HEK293 (cell line): ENCODE measurements around the gene DYNLT4.
"Not testable (repeated sequence)": the region's sequence is repeated elsewhere in the genome, so short reads cannot be mapped to it uniquely, and the experiment has no call there.

Experiments
- CTCF ChIA-PET: fragments of 350-600 bp; formaldehyde crosslinking; extraction: SDS; loops from one replicate; lab custom pipeline; 2021; ENCODE audit warnings: antibody characterized with exemption; lab: Yijun Ruan, JAX
- POLR2A ChIA-PET: fragments of 300-600 bp; formaldehyde crosslinking; extraction: SDS; loops from one replicate; lab custom pipeline; 2020; ENCODE audit warnings: antibody characterized with exemption, inconsistent platforms; lab: Yijun Ruan, JAX
- H3K27ac ChIP-seq: fragments of 200-500 bp; sonication (Bioruptor generic); 2 replicates; pipeline ENCODE4 v1.5.1; 2014; ENCODE audit warnings: low read depth, low read length, control low read depth, inconsistent platforms; ENCODE audit errors: extremely low read depth
- H3K36me3 ChIP-seq, 2 experiments: fragments of 200-500 bp in 1 of 2; sonication (Bioruptor generic) in 1 of 2; 1 replicate in 1 of 2; 2 replicates in 1 of 2; pipeline ENCODE4 v1.5.1; 2014 to 2017; ENCODE audit warnings: inconsistent platforms in 2 of 2, low read length in 2 of 2; ENCODE audit not compliant: control insufficient read depth in 2 of 2, insufficient read depth in 1 of 2
- H3K4me1 ChIP-seq: fragments of 200-500 bp; sonication (Bioruptor generic); 2 replicates; pipeline ENCODE4 v1.5.1; 2014; ENCODE audit warnings: mild to moderate bottlenecking, low read length, inconsistent platforms; ENCODE audit not compliant: control insufficient read depth, insufficient read depth
- H3K4me3 ChIP-seq: 2 replicates; pipeline ENCODE4 v1.5.1; 2011; ENCODE audit warnings: low read depth, mild to moderate bottlenecking, control low read depth, low read length, moderate library complexity
- H3K9me3 ChIP-seq: fragments of 200-500 bp; sonication (Bioruptor generic); 2 replicates; pipeline ENCODE4 v1.5.1; 2014; ENCODE audit warnings: low read depth, low read length, inconsistent platforms; ENCODE audit not compliant: control insufficient read depth, insufficient read depth
- BCL11B ChIP-seq: fragments of 450-650 bp; formaldehyde crosslinking; IDR thresholded peaks from 2 replicates; pipeline ENCODE4 v1.5.1; 2016; ENCODE audit warnings: low read depth, missing biosample characterization, missing genetic modification characterization
- RBAK ChIP-seq: fragments of 450-650 bp; formaldehyde crosslinking; IDR thresholded peaks from 2 replicates; pipeline ENCODE4 v1.5.1; 2016; ENCODE audit warnings: missing biosample characterization, missing genetic modification characterization
- YY1 ChIP-seq: fragments of 450-650 bp; formaldehyde crosslinking; IDR thresholded peaks from 2 replicates; pipeline ENCODE4 v1.5.1; 2018; ENCODE audit warnings: missing biosample characterization, missing genetic modification characterization
- ZNF121 ChIP-seq: fragments of 450-650 bp; formaldehyde crosslinking; IDR thresholded peaks from 2 replicates; pipeline ENCODE4 v1.5.1; 2016; ENCODE audit warnings: missing biosample characterization, missing genetic modification characterization
- ZNF302 ChIP-seq: fragments of 450-650 bp; formaldehyde crosslinking; IDR thresholded peaks from 2 replicates; pipeline ENCODE4 v1.5.1; 2016; ENCODE audit warnings: missing biosample characterization, missing genetic modification characterization, low read depth
- ZNF311 ChIP-seq: fragments of 450-650 bp; formaldehyde crosslinking; IDR thresholded peaks from 2 replicates; pipeline ENCODE4 v1.5.1; 2017; ENCODE audit warnings: missing biosample characterization, missing genetic modification characterization, borderline replicate concordance
- ZNF350 ChIP-seq: fragments of 450-650 bp; formaldehyde crosslinking; IDR thresholded peaks from 2 replicates; pipeline ENCODE4 v1.5.0; 2017; ENCODE audit warnings: missing biosample characterization, mild to moderate bottlenecking, missing genetic modification characterization
- ZNF423 ChIP-seq: fragments of 450-650 bp; formaldehyde crosslinking; IDR thresholded peaks from 2 replicates; pipeline ENCODE4 v1.5.1; 2016; ENCODE audit warnings: missing biosample characterization, missing genetic modification characterization
- ZNF585B ChIP-seq: fragments of 450-650 bp; formaldehyde crosslinking; IDR thresholded peaks from 2 replicates; pipeline ENCODE4 v1.5.1; 2016; ENCODE audit warnings: missing biosample characterization, missing genetic modification characterization
- ZNF626 ChIP-seq: fragments of 450-650 bp; sonication (Bioruptor Pico); formaldehyde crosslinking; IDR thresholded peaks from 2 replicates; pipeline ENCODE4 v1.5.1; 2018; ENCODE audit warnings: missing biosample characterization, missing genetic modification characterization, inconsistent platforms
- ZNF76 ChIP-seq: fragments of 450-650 bp; formaldehyde crosslinking; IDR thresholded peaks from 2 replicates; pipeline ENCODE4; 2016; ENCODE audit warnings: low read depth, missing biosample characterization, missing genetic modification characterization, borderline replicate concordance
- ZSCAN4 ChIP-seq: fragments of 450-650 bp; formaldehyde crosslinking; IDR thresholded peaks from 2 replicates; pipeline ENCODE4 v1.5.1; 2017; ENCODE audit warnings: missing biosample characterization, missing genetic modification characterization
- TF ChIP-seq, protein P1 (sequence below): fragments of 450-650 bp; formaldehyde crosslinking; IDR thresholded peaks from 2 replicates; pipeline ENCODE4 v1.5.1; 2016; ENCODE audit warnings: missing biosample characterization, missing genetic modification characterization
- TF ChIP-seq, protein P2 (sequence below): fragments of 450-650 bp; formaldehyde crosslinking; IDR thresholded peaks from 2 replicates; pipeline ENCODE4 v1.5.1; 2017; ENCODE audit warnings: missing biosample characterization, missing genetic modification characterization

The DYNLT4 gene

GRCh38 chr1:44826375-44827196 is 19.4 kb upstream of the DYNLT4 start (continued):
- TF ChIP-seq ZNF302 (tag by site-specific recombination), result no peak

- POLR2A ChIA-PET, result interaction anchor here (0.6 kb wide), 1 partner anchor 18 kb away, joined by 3 read pairs; no protein-coding TSS in a partner anchor
- peaks cover 0 to 25% of the 10 kb centered on the region in 2 experiments; a peak in 1 of 3 replicates for H3K36me3 ChIP-seq
- CTCF ChIA-PET, result interaction anchor here (0.6 to 1.4 kb wide), 2 partner anchors 10 to 95 kb away, joined by 4 read pairs; no protein-coding TSS in a partner anchor
- H3K4me1 ChIP-seq, H3K27ac ChIP-seq, H3K9me3 ChIP-seq, H3K4me3 ChIP-seq: not testable (repeated sequence)
- TF ChIP-seq ZNF121, result peak; percentile 89
Observed at GRCh38 chr1:44824392-44824791, 17.2 kb upstream of the DYNLT4 start.

DNA sequence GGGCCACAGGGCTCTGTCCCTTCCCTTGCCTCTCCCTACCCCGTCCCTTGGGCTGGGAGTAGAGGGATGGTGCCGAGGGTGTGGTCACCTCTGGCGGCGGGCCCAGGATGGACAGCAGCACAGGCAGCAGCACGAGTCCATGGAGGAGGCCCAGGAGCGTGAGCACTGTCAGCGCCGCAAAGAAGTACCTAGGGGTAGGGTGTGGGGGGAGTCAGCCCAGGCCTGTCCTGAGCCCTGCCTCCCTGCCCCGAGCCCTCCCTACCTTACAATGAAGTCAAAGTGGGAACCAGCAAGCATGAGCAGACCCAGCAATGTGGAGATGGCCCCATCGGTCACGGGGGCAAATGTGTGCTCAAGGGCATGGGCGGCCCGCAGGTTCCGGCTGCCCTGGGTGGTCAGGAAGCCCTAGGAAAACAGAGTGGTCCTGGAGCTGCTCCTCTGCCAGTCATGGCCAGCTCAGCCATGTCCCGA is 15.9 kb upstream of the DYNLT4 start:
- ChIA-PET CTCF (interaction anchor here (0.7 to 1.4 kb wide), 4 partner anchors 12 to 149 kb away, joined by 3 to 4 read pairs (median 3); no protein-coding TSS in a partner anchor), POLR2A (interaction anchor here (0.8 to 1.3 kb wide), 2 partner anchors 10 to 15 kb away, joined by 3 to 4 read pairs; partner anchors contain the start of gene BTBD19)
- Histone ChIP-seq H3K36me3 (peaks cover 0 to 13% of the 10 kb centered on the region in 2 experiments; a peak in 1 of 3 replicates), H3K27ac (no peak overlapping the region), H3K4me3 (no peak overlapping the region), H3K9me3 (no peaks in the 10 kb centered on the region), H3K4me1 (no peaks in the 10 kb centered on the region)
- TF ChIP-seq ZNF626 (tag by site-specific recombination) (no peak), ZNF76 (tag by site-specific recombination) (no peak), ZSCAN4 (tag by site-specific recombination) (no peak), YY1 (no peak), BCL11B (no peak), ZNF311 (tag by site-specific recombination) (no peak), ZNF585B (tag by site-specific recombination) (no peak), RBAK (tag by site-specific recombination) (no peak), ZNF423 (tag by site-specific recombination) (no peak), ZNF350 (no peak)
- TF ChIP-seq, protein P1, sequence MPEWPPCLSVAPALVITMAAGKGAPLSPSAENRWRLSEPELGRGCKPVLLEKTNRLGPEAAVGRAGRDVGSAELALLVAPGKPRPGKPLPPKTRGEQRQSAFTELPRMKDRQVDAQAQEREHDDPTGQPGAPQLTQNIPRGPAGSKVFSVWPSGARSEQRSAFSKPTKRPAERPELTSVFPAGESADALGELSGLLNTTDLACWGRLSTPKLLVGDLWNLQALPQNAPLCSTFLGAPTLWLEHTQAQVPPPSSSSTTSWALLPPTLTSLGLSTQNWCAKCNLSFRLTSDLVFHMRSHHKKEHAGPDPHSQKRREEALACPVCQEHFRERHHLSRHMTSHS (tag by site-specific recombination), result no peak
- TF ChIP-seq, protein P2, sequence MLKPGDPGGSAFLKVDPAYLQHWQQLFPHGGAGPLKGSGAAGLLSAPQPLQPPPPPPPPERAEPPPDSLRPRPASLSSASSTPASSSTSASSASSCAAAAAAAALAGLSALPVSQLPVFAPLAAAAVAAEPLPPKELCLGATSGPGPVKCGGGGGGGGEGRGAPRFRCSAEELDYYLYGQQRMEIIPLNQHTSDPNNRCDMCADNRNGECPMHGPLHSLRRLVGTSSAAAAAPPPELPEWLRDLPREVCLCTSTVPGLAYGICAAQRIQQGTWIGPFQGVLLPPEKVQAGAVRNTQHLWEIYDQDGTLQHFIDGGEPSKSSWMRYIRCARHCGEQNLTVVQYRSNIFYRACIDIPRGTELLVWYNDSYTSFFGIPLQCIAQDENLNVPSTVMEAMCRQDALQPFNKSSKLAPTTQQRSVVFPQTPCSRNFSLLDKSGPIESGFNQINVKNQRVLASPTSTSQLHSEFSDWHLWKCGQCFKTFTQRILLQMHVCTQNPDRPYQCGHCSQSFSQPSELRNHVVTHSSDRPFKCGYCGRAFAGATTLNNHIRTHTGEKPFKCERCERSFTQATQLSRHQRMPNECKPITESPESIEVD, result no peak
